ENCODE data around the gene BCL11A. TPM values are rescaled to one million over a fixed set of nuclear protein-coding genes. Genes with fewer than 3 reads are reported as not detected.
A peak's percentile ranks its signal among the peaks of the same experiment; 100 is the strongest.

The BCL11A gene
- total and polyA plus RNA-seq, 2 experiments from 2014 or later, result 57.5 to 77.6 TPM

GRCh38 chr2:60512062-60512622 is 41.3 kb downstream of the BCL11A start:
- no peak overlapping the region for H3K27ac Mint-ChIP-seq
- no peak overlapping the region for H3K4me3 Mint-ChIP-seq
- no peak overlapping the region for H2AFZ ChIP-seq
- TF ChIP-seq, protein P1, sequence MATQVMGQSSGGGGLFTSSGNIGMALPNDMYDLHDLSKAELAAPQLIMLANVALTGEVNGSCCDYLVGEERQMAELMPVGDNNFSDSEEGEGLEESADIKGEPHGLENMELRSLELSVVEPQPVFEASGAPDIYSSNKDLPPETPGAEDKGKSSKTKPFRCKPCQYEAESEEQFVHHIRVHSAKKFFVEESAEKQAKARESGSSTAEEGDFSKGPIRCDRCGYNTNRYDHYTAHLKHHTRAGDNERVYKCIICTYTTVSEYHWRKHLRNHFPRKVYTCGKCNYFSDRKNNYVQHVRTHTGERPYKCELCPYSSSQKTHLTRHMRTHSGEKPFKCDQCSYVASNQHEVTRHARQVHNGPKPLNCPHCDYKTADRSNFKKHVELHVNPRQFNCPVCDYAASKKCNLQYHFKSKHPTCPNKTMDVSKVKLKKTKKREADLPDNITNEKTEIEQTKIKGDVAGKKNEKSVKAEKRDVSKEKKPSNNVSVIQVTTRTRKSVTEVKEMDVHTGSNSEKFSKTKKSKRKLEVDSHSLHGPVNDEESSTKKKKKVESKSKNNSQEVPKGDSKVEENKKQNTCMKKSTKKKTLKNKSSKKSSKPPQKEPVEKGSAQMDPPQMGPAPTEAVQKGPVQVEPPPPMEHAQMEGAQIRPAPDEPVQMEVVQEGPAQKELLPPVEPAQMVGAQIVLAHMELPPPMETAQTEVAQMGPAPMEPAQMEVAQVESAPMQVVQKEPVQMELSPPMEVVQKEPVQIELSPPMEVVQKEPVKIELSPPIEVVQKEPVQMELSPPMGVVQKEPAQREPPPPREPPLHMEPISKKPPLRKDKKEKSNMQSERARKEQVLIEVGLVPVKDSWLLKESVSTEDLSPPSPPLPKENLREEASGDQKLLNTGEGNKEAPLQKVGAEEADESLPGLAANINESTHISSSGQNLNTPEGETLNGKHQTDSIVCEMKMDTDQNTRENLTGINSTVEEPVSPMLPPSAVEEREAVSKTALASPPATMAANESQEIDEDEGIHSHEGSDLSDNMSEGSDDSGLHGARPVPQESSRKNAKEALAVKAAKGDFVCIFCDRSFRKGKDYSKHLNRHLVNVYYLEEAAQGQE (IDR thresholded peaks at IDR 0.05; ENCODE audit: unreplicated experiment), result no peak
- TF ChIP-seq, protein P2, sequence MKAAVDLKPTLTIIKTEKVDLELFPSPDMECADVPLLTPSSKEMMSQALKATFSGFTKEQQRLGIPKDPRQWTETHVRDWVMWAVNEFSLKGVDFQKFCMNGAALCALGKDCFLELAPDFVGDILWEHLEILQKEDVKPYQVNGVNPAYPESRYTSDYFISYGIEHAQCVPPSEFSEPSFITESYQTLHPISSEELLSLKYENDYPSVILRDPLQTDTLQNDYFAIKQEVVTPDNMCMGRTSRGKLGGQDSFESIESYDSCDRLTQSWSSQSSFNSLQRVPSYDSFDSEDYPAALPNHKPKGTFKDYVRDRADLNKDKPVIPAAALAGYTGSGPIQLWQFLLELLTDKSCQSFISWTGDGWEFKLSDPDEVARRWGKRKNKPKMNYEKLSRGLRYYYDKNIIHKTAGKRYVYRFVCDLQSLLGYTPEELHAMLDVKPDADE (IDR thresholded peaks at IDR 0.05), result no peak
- TF ChIP-seq JUNB (IDR thresholded peaks at IDR 0.05; ENCODE audit: unreplicated experiment), result no peak
- no peak for TF ChIP-seq NANOG (IDR thresholded peaks at IDR 0.05; ENCODE audit: borderline replicate concordance)
- no peak for TF ChIP-seq ZNF114 (CRISPR knock-in tag; IDR thresholded peaks at IDR 0.05)
- no peak for TF ChIP-seq CTCF (conservative IDR thresholded peaks at IDR 0.05; ENCODE audit: low read depth in 2 of 2)
- TF ChIP-seq POLR2AphosphoS5 (IDR thresholded peaks at IDR 0.05; ENCODE audit: low read depth), result no peak
- H3K36me3 ChIP-seq (ENCODE audit: insufficient read depth), result no peaks in the 10 kb centered on the region
- DNase-seq (ENCODE audit: low spot score) (no peak), ATAC-seq (no peak)
- peaks cover 91% of the 10 kb centered on the region for H3K4me1 Mint-ChIP-seq
- H3K36me3 Mint-ChIP-seq (ENCODE audit: low read depth), result peaks cover 34% of the 10 kb centered on the region
- no peak overlapping the region for H3K4me3 ChIP-seq
- H3K27me3 Mint-ChIP-seq (ENCODE audit: insufficient read depth, low read depth, poor library complexity), result peaks cover 20% of the 10 kb centered on the region
- H3K4me2 ChIP-seq, result peak overlapping the region; percentile 76
- H3K4me1 ChIP-seq (ENCODE audit: insufficient read depth), result peaks cover 99% of the 10 kb centered on the region
- no peaks in the 10 kb centered on the region for H3K9me3 Mint-ChIP-seq
- no peaks in the 10 kb centered on the region for H3K27me3 ChIP-seq (ENCODE audit: insufficient read depth)
- peak overlapping the region; percentile 70; the same call in 1 of the 2 replicates for H3K27ac ChIP-seq (ENCODE audit: low read depth)
- peaks cover 5% of the 10 kb centered on the region; the same call in 1 of the 2 replicates for H3F3A ChIP-seq (replicated peaks; ENCODE audit: low read depth)
- H3K9me2 ChIP-seq (ENCODE audit: insufficient read depth), result 0 out of 2 replicates have a peak, but pooled peaks cover 3% of the 10 kb centered on the region
- peaks cover 69% of the 10 kb centered on the region for H4K20me1 ChIP-seq (replicated peaks; ENCODE audit: insufficient read depth)
- peaks cover 99% of the 10 kb centered on the region for H3K79me2 ChIP-seq (replicated peaks; ENCODE audit: insufficient read depth)

DNA sequence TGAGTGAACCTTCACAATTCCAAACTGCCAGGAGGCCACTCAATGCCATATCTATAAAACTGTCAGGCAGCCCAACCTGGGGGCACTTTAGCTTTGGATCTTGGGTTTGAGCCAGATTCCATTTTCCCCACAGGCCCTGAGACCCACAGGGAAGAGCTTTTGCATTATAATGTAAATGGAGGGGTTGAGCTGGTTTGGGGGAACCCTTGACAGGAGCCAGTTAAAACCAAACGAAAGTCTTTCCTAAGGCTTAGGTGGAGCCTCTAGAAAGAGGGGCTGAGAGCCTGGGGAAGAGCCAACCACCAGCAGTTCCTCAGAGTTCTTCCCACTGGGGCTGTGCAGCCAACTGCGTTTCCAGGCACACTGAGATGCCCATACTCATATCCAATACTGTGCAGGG is 42.7 kb downstream of the BCL11A start:
- H3K27me3 Mint-ChIP-seq (ENCODE audit: insufficient read depth, low read depth, poor library complexity), result peaks cover 14% of the 10 kb centered on the region
- Histone ChIP-seq H4K20me1 (replicated peaks; ENCODE audit: insufficient read depth) (peaks cover 75% of the 10 kb centered on the region), H3K79me2 (replicated peaks; ENCODE audit: insufficient read depth) (peaks cover 97% of the 10 kb centered on the region), H3K27me3 (ENCODE audit: insufficient read depth) (no peaks in the 10 kb centered on the region), H3F3A (replicated peaks; ENCODE audit: low read depth) (peaks cover 5% of the 10 kb centered on the region; the same call in 1 of the 2 replicates), H3K27ac (ENCODE audit: low read depth) (no peak overlapping the region), H3K4me1 (ENCODE audit: insufficient read depth) (peaks cover 97% of the 10 kb centered on the region), H3K36me3 (ENCODE audit: insufficient read depth) (no peaks in the 10 kb centered on the region), H2AFZ (no peak overlapping the region), H3K4me2 (peak overlapping the region; percentile 76), H3K9me2 (ENCODE audit: insufficient read depth) (0 out of 2 replicates have a peak, but pooled peaks cover 3% of the 10 kb centered on the region), H3K4me3 (peak overlapping the region; percentile 8; the same call in 1 of the 2 replicates)
- TF ChIP-seq, protein P1 (IDR thresholded peaks at IDR 0.05; ENCODE audit: unreplicated experiment), result no peak
- TF ChIP-seq CTCF (conservative IDR thresholded peaks at IDR 0.05; ENCODE audit: low read depth in 2 of 2), result no peak
- no peak for TF ChIP-seq NANOG (IDR thresholded peaks at IDR 0.05; ENCODE audit: borderline replicate concordance)
- no peak for TF ChIP-seq ZNF331 (CRISPR knock-in tag; IDR thresholded peaks at IDR 0.05; ENCODE audit: low read depth)
- H3K9me3 Mint-ChIP-seq, result no peaks in the 10 kb centered on the region
- peaks cover 22% of the 10 kb centered on the region for H3K36me3 Mint-ChIP-seq (ENCODE audit: low read depth)
- peaks cover 90% of the 10 kb centered on the region for H3K4me1 Mint-ChIP-seq
- ATAC-seq (peak; percentile 65), DNase-seq (ENCODE audit: low spot score) (peak; percentile 60)
- no peak overlapping the region; the same call in 1 of the 2 replicates for H3K27ac Mint-ChIP-seq
- H3K4me3 Mint-ChIP-seq, result peak overlapping the region; percentile 25; the same call in 1 of the 3 replicates

Data from GM23338 (cell line).